ENCODE data around the gene CEP152.

The CEP152 gene

DNA sequence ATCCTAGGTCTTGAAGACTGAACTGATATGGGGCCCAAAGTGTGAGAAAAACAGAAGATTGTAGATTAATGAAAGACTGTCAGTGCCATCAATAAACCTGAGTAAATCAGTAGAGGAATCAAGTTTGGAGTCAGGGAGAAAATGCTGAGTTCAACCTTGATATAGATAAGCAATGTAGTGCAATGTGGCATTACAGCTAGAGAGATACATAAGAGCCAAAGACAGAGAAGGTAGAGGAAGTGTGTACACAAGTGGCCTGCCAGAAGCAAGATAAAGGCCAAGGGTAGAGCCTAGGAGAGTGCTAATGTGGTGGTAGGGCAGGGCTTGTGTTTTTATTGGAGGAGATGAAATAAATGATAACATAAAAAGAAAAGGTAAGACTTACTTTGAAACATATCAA is 41.1 kb upstream of the CEP152 start:
- TF ChIP-seq, protein P1, sequence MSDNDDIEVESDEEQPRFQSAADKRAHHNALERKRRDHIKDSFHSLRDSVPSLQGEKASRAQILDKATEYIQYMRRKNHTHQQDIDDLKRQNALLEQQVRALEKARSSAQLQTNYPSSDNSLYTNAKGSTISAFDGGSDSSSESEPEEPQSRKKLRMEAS (IDR thresholded peaks at IDR 0.05): no peak
- TF ChIP-seq TEAD4 (IDR thresholded peaks at IDR 0.05) (no peak), EGR1 (IDR thresholded peaks at IDR 0.05) (no peak), CEBPB (IDR thresholded peaks at IDR 0.05) (no peak), TCF12 (IDR thresholded peaks at IDR 0.05; ENCODE audit: low read depth) (no peak), NFIC (IDR thresholded peaks at IDR 0.05) (no peak), FOXM1 (IDR thresholded peaks at IDR 0.05; ENCODE audit: borderline replicate concordance, low read depth) (no peak), EP300 (IDR thresholded peaks at IDR 0.05; ENCODE audit: borderline replicate concordance) (no peak), YY1 (IDR thresholded peaks at IDR 0.05; ENCODE audit: low read depth) (no peak), TAF1 (IDR thresholded peaks at IDR 0.05; ENCODE audit: low read depth) (no peak), ZBTB7A (IDR thresholded peaks at IDR 0.05; ENCODE audit: low read depth) (no peak), RAD21 (IDR thresholded peaks at IDR 0.05; ENCODE audit: low read depth) (no peak), CREB1 (IDR thresholded peaks at IDR 0.05; ENCODE audit: low read depth) (no peak)
- TF ChIP-seq, protein P2, sequence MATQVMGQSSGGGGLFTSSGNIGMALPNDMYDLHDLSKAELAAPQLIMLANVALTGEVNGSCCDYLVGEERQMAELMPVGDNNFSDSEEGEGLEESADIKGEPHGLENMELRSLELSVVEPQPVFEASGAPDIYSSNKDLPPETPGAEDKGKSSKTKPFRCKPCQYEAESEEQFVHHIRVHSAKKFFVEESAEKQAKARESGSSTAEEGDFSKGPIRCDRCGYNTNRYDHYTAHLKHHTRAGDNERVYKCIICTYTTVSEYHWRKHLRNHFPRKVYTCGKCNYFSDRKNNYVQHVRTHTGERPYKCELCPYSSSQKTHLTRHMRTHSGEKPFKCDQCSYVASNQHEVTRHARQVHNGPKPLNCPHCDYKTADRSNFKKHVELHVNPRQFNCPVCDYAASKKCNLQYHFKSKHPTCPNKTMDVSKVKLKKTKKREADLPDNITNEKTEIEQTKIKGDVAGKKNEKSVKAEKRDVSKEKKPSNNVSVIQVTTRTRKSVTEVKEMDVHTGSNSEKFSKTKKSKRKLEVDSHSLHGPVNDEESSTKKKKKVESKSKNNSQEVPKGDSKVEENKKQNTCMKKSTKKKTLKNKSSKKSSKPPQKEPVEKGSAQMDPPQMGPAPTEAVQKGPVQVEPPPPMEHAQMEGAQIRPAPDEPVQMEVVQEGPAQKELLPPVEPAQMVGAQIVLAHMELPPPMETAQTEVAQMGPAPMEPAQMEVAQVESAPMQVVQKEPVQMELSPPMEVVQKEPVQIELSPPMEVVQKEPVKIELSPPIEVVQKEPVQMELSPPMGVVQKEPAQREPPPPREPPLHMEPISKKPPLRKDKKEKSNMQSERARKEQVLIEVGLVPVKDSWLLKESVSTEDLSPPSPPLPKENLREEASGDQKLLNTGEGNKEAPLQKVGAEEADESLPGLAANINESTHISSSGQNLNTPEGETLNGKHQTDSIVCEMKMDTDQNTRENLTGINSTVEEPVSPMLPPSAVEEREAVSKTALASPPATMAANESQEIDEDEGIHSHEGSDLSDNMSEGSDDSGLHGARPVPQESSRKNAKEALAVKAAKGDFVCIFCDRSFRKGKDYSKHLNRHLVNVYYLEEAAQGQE (IDR thresholded peaks at IDR 0.05; ENCODE audit: low read depth): no peak
- TF ChIP-seq, protein P3, sequence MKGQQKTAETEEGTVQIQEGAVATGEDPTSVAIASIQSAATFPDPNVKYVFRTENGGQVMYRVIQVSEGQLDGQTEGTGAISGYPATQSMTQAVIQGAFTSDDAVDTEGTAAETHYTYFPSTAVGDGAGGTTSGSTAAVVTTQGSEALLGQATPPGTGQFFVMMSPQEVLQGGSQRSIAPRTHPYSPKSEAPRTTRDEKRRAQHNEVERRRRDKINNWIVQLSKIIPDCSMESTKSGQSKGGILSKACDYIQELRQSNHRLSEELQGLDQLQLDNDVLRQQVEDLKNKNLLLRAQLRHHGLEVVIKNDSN (IDR thresholded peaks at IDR 0.05): no peak

DNA sequence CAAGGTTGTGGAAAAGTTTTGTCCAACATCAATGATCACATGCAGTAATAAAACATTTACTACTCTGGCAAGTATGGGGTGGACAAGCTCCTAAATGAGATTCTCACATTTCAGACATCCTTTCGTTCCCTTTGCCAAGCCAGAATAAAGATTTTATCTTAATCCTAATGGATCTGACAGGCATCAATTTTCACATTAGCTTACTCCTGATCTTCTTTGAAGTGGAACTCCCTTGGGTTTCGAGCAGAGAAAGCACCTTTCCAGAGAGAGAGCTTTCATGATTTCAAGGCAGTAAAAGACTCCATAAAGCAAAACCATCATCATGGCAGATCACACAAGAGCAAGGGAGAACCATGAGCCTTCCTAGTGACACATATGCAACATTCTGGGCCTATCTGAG is 39.8 kb upstream of the CEP152 start:
- TF ChIP-seq EP300 (IDR thresholded peaks at IDR 0.05; ENCODE audit: borderline replicate concordance): no peak

DNA sequence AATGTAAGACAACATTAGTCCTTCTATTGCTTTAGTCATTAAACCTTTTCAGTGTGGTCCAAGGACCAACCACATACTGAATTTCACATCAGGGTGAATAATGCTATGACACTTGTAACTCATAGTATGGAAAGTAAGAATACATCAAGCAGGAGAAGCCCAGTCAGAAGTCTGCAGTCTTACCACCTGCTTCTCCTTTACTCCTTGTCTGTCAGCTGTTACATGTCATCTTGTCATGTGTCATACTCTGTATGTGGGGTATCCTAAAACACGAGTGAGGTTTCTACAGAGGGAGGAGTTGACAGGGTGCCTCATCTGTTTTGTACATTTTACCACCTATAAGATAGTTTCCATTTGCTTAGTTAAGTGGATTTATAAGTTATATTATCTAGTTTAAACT is 34.3 kb upstream of the CEP152 start:
- TF ChIP-seq, protein P1 (IDR thresholded peaks at IDR 0.05): no peak
- TF ChIP-seq, protein P2 (IDR thresholded peaks at IDR 0.05; ENCODE audit: low read depth): no peak
- TF ChIP-seq TEAD4 (IDR thresholded peaks at IDR 0.05): no peak
- no peak for TF ChIP-seq CREB1 (IDR thresholded peaks at IDR 0.05; ENCODE audit: low read depth)
- no peak for TF ChIP-seq NFIC (IDR thresholded peaks at IDR 0.05)
- no peak for TF ChIP-seq TCF12 (IDR thresholded peaks at IDR 0.05; ENCODE audit: low read depth)
- no peak for TF ChIP-seq FOXM1 (IDR thresholded peaks at IDR 0.05; ENCODE audit: borderline replicate concordance, low read depth)
- TF ChIP-seq TAF1 (IDR thresholded peaks at IDR 0.05; ENCODE audit: low read depth): no peak
- TF ChIP-seq RAD21 (IDR thresholded peaks at IDR 0.05; ENCODE audit: low read depth): no peak
- TF ChIP-seq CEBPB (IDR thresholded peaks at IDR 0.05): no peak
- no peak for TF ChIP-seq EP300 (IDR thresholded peaks at IDR 0.05; ENCODE audit: borderline replicate concordance)
- no peak for TF ChIP-seq YY1 (IDR thresholded peaks at IDR 0.05; ENCODE audit: low read depth)

DNA sequence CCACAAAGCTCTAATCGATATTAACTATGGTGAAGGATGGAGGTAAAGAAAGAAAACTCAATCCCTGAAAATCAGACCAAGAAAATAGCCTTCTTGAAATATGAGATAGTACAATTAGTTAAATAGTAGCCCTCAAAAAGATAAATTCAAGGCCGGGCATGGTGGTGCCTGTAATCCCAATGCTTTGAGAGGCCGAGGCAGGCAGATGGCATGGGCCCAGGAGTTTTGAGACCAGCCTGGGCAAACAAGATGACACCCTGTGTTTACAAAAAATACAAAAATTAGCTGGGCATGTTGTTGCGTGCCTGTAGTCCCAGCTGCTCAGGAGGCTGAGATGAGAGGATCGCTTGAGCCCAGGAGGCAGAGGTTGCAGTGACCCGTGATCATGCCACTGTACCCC is 31.6 kb upstream of the CEP152 start:
- TF ChIP-seq, protein P3 (IDR thresholded peaks at IDR 0.05): no peak
- TF ChIP-seq TCF12 (IDR thresholded peaks at IDR 0.05; ENCODE audit: low read depth) (no peak), FOXM1 (IDR thresholded peaks at IDR 0.05; ENCODE audit: borderline replicate concordance, low read depth) (no peak), CEBPB (IDR thresholded peaks at IDR 0.05) (no peak), YY1 (IDR thresholded peaks at IDR 0.05; ENCODE audit: low read depth) (no peak), EP300 (IDR thresholded peaks at IDR 0.05; ENCODE audit: borderline replicate concordance) (no peak), TAF1 (IDR thresholded peaks at IDR 0.05; ENCODE audit: low read depth) (no peak), RAD21 (IDR thresholded peaks at IDR 0.05; ENCODE audit: low read depth) (no peak), CREB1 (IDR thresholded peaks at IDR 0.05; ENCODE audit: low read depth) (no peak), EGR1 (IDR thresholded peaks at IDR 0.05) (no peak), TEAD4 (IDR thresholded peaks at IDR 0.05) (no peak), NFIC (IDR thresholded peaks at IDR 0.05) (no peak), ZBTB7A (IDR thresholded peaks at IDR 0.05; ENCODE audit: low read depth) (no peak)
- TF ChIP-seq, protein P1 (IDR thresholded peaks at IDR 0.05): no peak
- TF ChIP-seq, protein P2 (IDR thresholded peaks at IDR 0.05; ENCODE audit: low read depth): no peak
